Astrocyte (in vitro differentiated cells and primary cell): ENCODE data around the gene NCK2. TPM values are rescaled to one million over a fixed set of nuclear protein-coding genes. Genes with fewer than 3 reads are reported as not detected.

Experiments
- DNase-seq: peaks from one replicate; pipeline ENCODE4 v3.0.0-alpha.2; 2010; ENCODE audit warnings: low read depth
- FAIRE-seq: peaks from 2 replicates; lab custom pipeline; 2011; peaks lifted over from hg19 to GRCh38; lab: Jason Lieb, UNC
- H2AFZ ChIP-seq: 2 replicates; pipeline ENCODE4 v1.6.0; 2012; ENCODE audit warnings: low read depth, low read length, inconsistent platforms
- H3K27ac ChIP-seq: 2 replicates; pipeline ENCODE4 v1.5.1; 2011; ENCODE audit warnings: low read depth, low read length, inconsistent platforms
- H3K27me3 ChIP-seq: 2 replicates; pipeline ENCODE4 v1.6.0; 2011; ENCODE audit warnings: low read length, inconsistent platforms; ENCODE audit not compliant: insufficient read depth
- H3K36me3 ChIP-seq: 2 replicates; pipeline ENCODE4 v1.5.1; 2011; ENCODE audit warnings: low read length, inconsistent platforms; ENCODE audit not compliant: insufficient read depth
- H3K4me1 ChIP-seq: 2 replicates; pipeline ENCODE4 v1.5.1; 2011; ENCODE audit warnings: low read length, inconsistent platforms; ENCODE audit not compliant: insufficient read depth
- H3K4me2 ChIP-seq: 2 replicates; pipeline ENCODE4 v1.6.0; 2012; ENCODE audit warnings: low read length, inconsistent platforms
- H3K4me3 ChIP-seq: 2 replicates; pipeline ENCODE4 v1.5.1; 2011; ENCODE audit warnings: low read depth, mild to moderate bottlenecking, low read length, inconsistent platforms; ENCODE audit not compliant: insufficient read depth
- H3K79me2 ChIP-seq: 2 replicates; pipeline ENCODE4 v1.6.0; 2012; ENCODE audit warnings: mild to moderate bottlenecking, low read length, inconsistent platforms; ENCODE audit not compliant: insufficient read depth
- H3K9ac ChIP-seq: 2 replicates; pipeline ENCODE4 v1.6.0; 2012; ENCODE audit warnings: mild to moderate bottlenecking, low read length, inconsistent platforms
- H3K9me3 ChIP-seq: 2 replicates; pipeline ENCODE4 v1.5.1; 2012; ENCODE audit warnings: low read depth, mild to moderate bottlenecking, low read length, inconsistent platforms; ENCODE audit not compliant: insufficient read depth
- H4K20me1 ChIP-seq: 2 replicates; pipeline ENCODE4 v1.6.0; 2012; ENCODE audit warnings: low read length, inconsistent platforms; ENCODE audit not compliant: insufficient read depth
- H3K27ac Mint-ChIP-seq: one replicate; pipeline ENCODE4 v1.8.0; 2021; ENCODE audit warnings: mild to moderate bottlenecking, mixed read lengths; ENCODE audit not compliant: unreplicated experiment
- H3K27me3 Mint-ChIP-seq: one replicate; pipeline ENCODE4 v1.8.0; 2021; ENCODE audit warnings: low read depth, mixed read lengths; ENCODE audit not compliant: unreplicated experiment
- H3K36me3 Mint-ChIP-seq: one replicate; pipeline ENCODE4 v1.8.0; 2021; ENCODE audit warnings: low read depth, mixed read lengths; ENCODE audit not compliant: unreplicated experiment
- H3K4me1 Mint-ChIP-seq: one replicate; pipeline ENCODE4 v1.8.0; 2021; ENCODE audit warnings: low read depth, mixed read lengths; ENCODE audit not compliant: unreplicated experiment
- H3K4me3 Mint-ChIP-seq: one replicate; pipeline ENCODE4 v1.8.0; 2021; ENCODE audit warnings: mild to moderate bottlenecking, moderate library complexity, mixed read lengths; ENCODE audit not compliant: unreplicated experiment
- H3K9me3 Mint-ChIP-seq: one replicate; pipeline ENCODE4 v1.8.0; 2021; ENCODE audit warnings: mild to moderate bottlenecking, mixed read lengths; ENCODE audit not compliant: unreplicated experiment
- EZH2 ChIP-seq: IDR thresholded peaks from 2 replicates; pipeline ENCODE4 v1.6.1; 2012; ENCODE audit warnings: mild to moderate bottlenecking, low read length, inconsistent platforms; ENCODE audit not compliant: insufficient read depth
- total RNA-seq: library from RNA; stranded (reverse); gene quantifications from 2 replicates; pipeline ENCODE4 v1.2.1, GENCODE V29; 2021
- TF ChIP-seq, protein P1 (sequence below): IDR thresholded peaks from 2 replicates; pipeline ENCODE4 v1.5.1; 2011; ENCODE audit warnings: low read depth, mild to moderate bottlenecking, inconsistent platforms, low read length, moderate library complexity; ENCODE audit not compliant: insufficient read depth

The NCK2 gene
- total RNA-seq, 1 donor from 2014 or later, result 61.6 TPM

DNA sequence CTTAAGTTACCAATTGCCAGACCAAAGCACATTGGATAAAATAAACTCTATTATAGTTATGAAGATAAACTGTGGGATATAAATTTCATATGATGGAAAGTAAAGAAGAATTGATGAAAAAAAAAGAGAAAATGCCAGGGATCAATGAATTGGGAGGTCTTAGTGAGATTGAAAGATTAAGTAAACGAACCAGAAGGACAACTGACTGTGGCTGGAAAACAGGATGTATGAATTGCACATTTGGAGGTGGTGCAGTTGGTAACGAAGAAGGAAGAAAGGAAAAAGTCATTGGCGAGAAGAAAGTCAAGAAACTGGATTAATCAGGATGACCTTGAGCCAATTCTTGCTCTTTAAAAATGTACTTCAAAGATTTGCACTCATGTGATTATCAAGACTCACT is 166.7 kb downstream of the NCK2 start:
- Histone ChIP-seq H3K9me3 (peaks cover 9% of the 10 kb centered on the region), H2AFZ (no peak overlapping the region), H4K20me1 (no peaks in the 10 kb centered on the region), H3K27ac (no peak overlapping the region), H3K4me3 (no peak overlapping the region), H3K4me1 (no peaks in the 10 kb centered on the region), H3K27me3 (no peaks in the 10 kb centered on the region), H3K9ac (no peak overlapping the region), H3K36me3 (no peaks in the 10 kb centered on the region), H3K79me2 (no peaks in the 10 kb centered on the region), H3K4me2 (no peak overlapping the region)
- no peaks in the 10 kb centered on the region for H3K4me1 Mint-ChIP-seq
- H3K9me3 Mint-ChIP-seq, result peaks cover 13% of the 10 kb centered on the region
- peaks cover 2% of the 10 kb centered on the region for H3K27me3 Mint-ChIP-seq
- H3K36me3 Mint-ChIP-seq, result no peaks in the 10 kb centered on the region
- H3K27ac Mint-ChIP-seq, result no peak overlapping the region
- H3K4me3 Mint-ChIP-seq, result no peak overlapping the region
- FAIRE-seq (no peak), DNase-seq (no peak)
- TF ChIP-seq, protein P1, sequence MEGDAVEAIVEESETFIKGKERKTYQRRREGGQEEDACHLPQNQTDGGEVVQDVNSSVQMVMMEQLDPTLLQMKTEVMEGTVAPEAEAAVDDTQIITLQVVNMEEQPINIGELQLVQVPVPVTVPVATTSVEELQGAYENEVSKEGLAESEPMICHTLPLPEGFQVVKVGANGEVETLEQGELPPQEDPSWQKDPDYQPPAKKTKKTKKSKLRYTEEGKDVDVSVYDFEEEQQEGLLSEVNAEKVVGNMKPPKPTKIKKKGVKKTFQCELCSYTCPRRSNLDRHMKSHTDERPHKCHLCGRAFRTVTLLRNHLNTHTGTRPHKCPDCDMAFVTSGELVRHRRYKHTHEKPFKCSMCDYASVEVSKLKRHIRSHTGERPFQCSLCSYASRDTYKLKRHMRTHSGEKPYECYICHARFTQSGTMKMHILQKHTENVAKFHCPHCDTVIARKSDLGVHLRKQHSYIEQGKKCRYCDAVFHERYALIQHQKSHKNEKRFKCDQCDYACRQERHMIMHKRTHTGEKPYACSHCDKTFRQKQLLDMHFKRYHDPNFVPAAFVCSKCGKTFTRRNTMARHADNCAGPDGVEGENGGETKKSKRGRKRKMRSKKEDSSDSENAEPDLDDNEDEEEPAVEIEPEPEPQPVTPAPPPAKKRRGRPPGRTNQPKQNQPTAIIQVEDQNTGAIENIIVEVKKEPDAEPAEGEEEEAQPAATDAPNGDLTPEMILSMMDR, result no peak
- no peak for TF ChIP-seq EZH2

DNA sequence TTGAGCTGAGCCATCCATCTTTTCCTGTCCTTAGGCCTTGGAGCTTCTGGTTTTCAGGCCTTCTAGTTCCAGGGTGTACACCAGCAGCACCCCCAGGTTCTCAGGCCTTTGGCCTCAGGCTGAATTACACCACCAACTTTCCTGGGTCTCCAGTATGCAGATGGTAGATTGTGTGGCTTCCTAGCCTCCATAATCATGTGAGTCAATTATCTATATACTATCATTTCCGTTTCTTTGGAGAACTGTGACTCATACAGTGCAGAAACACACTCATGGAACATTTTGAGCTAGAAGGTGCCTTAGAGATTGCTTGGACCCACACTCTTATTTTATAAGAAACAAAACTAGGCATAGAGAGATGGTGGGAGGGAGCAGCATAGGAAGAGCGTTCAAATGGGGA is 167.4 kb downstream of the NCK2 start:
- Mint-ChIP-seq H3K4me1 (no peaks in the 10 kb centered on the region), H3K27ac (no peak overlapping the region), H3K9me3 (peaks cover 13% of the 10 kb centered on the region), H3K27me3 (no peaks in the 10 kb centered on the region), H3K4me3 (no peak overlapping the region), H3K36me3 (no peaks in the 10 kb centered on the region)
- FAIRE-seq (no peak), DNase-seq (no peak)
- Histone ChIP-seq H3K9ac (no peak overlapping the region), H3K27me3 (no peaks in the 10 kb centered on the region), H3K79me2 (no peaks in the 10 kb centered on the region), H3K27ac (no peak overlapping the region), H3K4me3 (no peak overlapping the region), H4K20me1 (no peaks in the 10 kb centered on the region), H3K9me3 (peaks cover 9% of the 10 kb centered on the region), H3K4me1 (no peaks in the 10 kb centered on the region), H3K4me2 (no peak overlapping the region), H2AFZ (no peak overlapping the region), H3K36me3 (no peaks in the 10 kb centered on the region)
- TF ChIP-seq EZH2, result no peak

DNA sequence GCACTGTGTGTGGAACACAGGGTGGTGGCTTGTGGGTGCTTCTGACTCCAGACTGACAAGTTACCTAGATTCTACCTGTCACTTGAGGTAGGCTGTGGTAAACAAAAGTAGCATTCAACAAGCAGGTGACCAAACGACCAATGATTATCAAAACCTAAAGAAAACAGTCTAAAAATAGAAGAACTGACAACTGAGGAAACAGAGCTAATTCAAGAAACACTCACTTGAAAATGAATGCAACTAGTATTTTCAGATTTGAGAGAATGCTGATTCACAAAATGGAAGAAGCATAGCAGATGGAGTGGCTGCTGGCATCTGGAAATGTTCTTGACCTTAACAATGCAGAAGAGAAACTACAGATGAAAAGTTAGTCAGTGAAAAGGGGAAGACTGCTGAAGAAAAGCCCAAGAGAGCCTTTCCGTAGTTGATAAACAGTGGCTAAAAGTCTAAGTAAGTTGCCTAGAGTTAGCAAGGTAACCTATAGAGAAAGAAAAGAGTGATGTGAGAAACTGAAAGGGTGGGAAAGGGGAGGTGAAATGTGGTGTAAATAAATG is 170.4 kb downstream of the NCK2 start:
- FAIRE-seq, result no peak
- H4K20me1 ChIP-seq, result no peaks in the 10 kb centered on the region
- H3K27me3 ChIP-seq, result no peaks in the 10 kb centered on the region
- H3K9me3 ChIP-seq, result peaks cover 9% of the 10 kb centered on the region
- H2AFZ ChIP-seq, result no peak overlapping the region
- no peaks in the 10 kb centered on the region for H3K79me2 ChIP-seq
- TF ChIP-seq EZH2, result no peak
- TF ChIP-seq, protein P1, result no peak
- H3K4me3 ChIP-seq, result no peak overlapping the region
- Mint-ChIP-seq H3K9me3 (peaks cover 13% of the 10 kb centered on the region), H3K27ac (no peak overlapping the region), H3K4me3 (no peak overlapping the region), H3K4me1 (no peaks in the 10 kb centered on the region), H3K27me3 (no peaks in the 10 kb centered on the region), H3K36me3 (peaks cover 2% of the 10 kb centered on the region)
- H3K27ac ChIP-seq, result no peak overlapping the region
- no peak for DNase-seq
- H3K4me2 ChIP-seq, result no peak overlapping the region
- no peaks in the 10 kb centered on the region for H3K36me3 ChIP-seq
- no peak overlapping the region for H3K9ac ChIP-seq
- no peaks in the 10 kb centered on the region for H3K4me1 ChIP-seq
